Measurements from ENCODE around the gene TKT.
"Not testable (repeated sequence)": the region's sequence is repeated elsewhere in the genome, so short reads cannot be mapped to it uniquely, and the experiment has no call there.

The TKT gene

GRCh38 chr3:53258600-53259426 lies 3.0 kb upstream of the TKT start:
- ChIA-PET CTCF (interaction anchor here (1.0 kb wide), 1 partner anchor 127 kb away, joined by 5 read pairs; no protein-coding TSS in a partner anchor), POLR2A (interaction anchor here (0.9 kb wide), 1 partner anchor 89 kb away, joined by 3 read pairs; the partner anchor contains the start of gene DCP1A)
- TF ChIP-seq HDGF (IDR thresholded peaks at IDR 0.05; ENCODE audit: borderline replicate concordance) (no peak), LEF1 (IDR thresholded peaks at IDR 0.05; ENCODE audit: borderline replicate concordance) (no peak), FOXA1 (IDR thresholded peaks at IDR 0.05) (no peak), NFRKB (IDR thresholded peaks at IDR 0.05) (no peak)
- DNase-seq (ENCODE audit: extremely low spot score) = no peak

- POLR2A ChIA-PET = no interaction called here
- no peak for DNase-seq (ENCODE audit: extremely low spot score)
- no peak for TF ChIP-seq SUZ12 (IDR thresholded peaks at IDR 0.05)
- no peak for TF ChIP-seq HDGF (IDR thresholded peaks at IDR 0.05; ENCODE audit: borderline replicate concordance)
- TF ChIP-seq L3MBTL2 (conservative IDR thresholded peaks at IDR 0.05) = no peak
- no peak for TF ChIP-seq ZNF384 (IDR thresholded peaks at IDR 0.05)
- no peak for TF ChIP-seq SP1 (IDR thresholded peaks at IDR 0.05)
- TF ChIP-seq LEF1 (IDR thresholded peaks at IDR 0.05; ENCODE audit: borderline replicate concordance) = no peak
- TF ChIP-seq ELF4 (IDR thresholded peaks at IDR 0.05) = no peak
- TF ChIP-seq BHLHE40 (IDR thresholded peaks at IDR 0.05; ENCODE audit: borderline replicate concordance) = no peak
- TF ChIP-seq NFRKB (IDR thresholded peaks at IDR 0.05) = no peak
- no peak for TF ChIP-seq PKNOX1 (IDR thresholded peaks at IDR 0.05)
- no peak for TF ChIP-seq ARNT (IDR thresholded peaks at IDR 0.05)
- TF ChIP-seq TARDBP (IDR thresholded peaks at IDR 0.05) = no peak
- CTCF ChIA-PET = no interaction called here
Observed at GRCh38 chr3:53257465-53257864, 1.6 kb upstream of the TKT start.

GRCh38 chr3:53256704-53257055 lies 858 bp upstream of the TKT start:
- no peak for DNase-seq (ENCODE audit: extremely low spot score)
- ChIA-PET CTCF (no interaction called here), POLR2A (no interaction called here)
- TF ChIP-seq FOXA1 (IDR thresholded peaks at IDR 0.05) = no peak
- no peak for TF ChIP-seq ARNT (IDR thresholded peaks at IDR 0.05)
- no peak for TF ChIP-seq FOXM1 (IDR thresholded peaks at IDR 0.05; ENCODE audit: borderline replicate concordance)
- TF ChIP-seq CTBP1 (IDR thresholded peaks at IDR 0.05; ENCODE audit: borderline replicate concordance) = no peak
- no peak for TF ChIP-seq ELF4 (IDR thresholded peaks at IDR 0.05)

GRCh38 chr3:53255423-53255774 lies 423 bp downstream of the TKT start:
- no peak for DNase-seq (ENCODE audit: extremely low spot score)
- TF ChIP-seq FOXK2 (IDR thresholded peaks at IDR 0.05) = no peak
- 0 out of 2 replicates have a peak, but pooled peaks have one; percentile 48 for TF ChIP-seq FOXM1 (IDR thresholded peaks at IDR 0.05; ENCODE audit: borderline replicate concordance)
- no peak for TF ChIP-seq SP1 (IDR thresholded peaks at IDR 0.05)
- TF ChIP-seq SUZ12 (IDR thresholded peaks at IDR 0.05) = no peak
- TF ChIP-seq HDGF (IDR thresholded peaks at IDR 0.05; ENCODE audit: borderline replicate concordance) = no peak
- no peak for TF ChIP-seq ELF4 (IDR thresholded peaks at IDR 0.05)
- TF ChIP-seq LEF1 (IDR thresholded peaks at IDR 0.05; ENCODE audit: borderline replicate concordance) = 0 out of 2 replicates have a peak, but pooled peaks have one; percentile 61
- no peak for TF ChIP-seq TARDBP (IDR thresholded peaks at IDR 0.05)
- TF ChIP-seq NFRKB (IDR thresholded peaks at IDR 0.05) = no peak
- TF ChIP-seq ZNF384 (IDR thresholded peaks at IDR 0.05) = no peak
- ChIA-PET CTCF (no interaction called here), POLR2A (no interaction called here)

- peak; percentile 73 for DNase-seq (ENCODE audit: extremely low spot score)
- peak; percentile 32; the same call in 1 of the 2 replicates for TF ChIP-seq PKNOX1 (IDR thresholded peaks at IDR 0.05)
- peak; percentile 49; the same call in 1 of the 2 replicates for TF ChIP-seq L3MBTL2 (conservative IDR thresholded peaks at IDR 0.05)
- no peak for TF ChIP-seq SP1 (IDR thresholded peaks at IDR 0.05)
- TF ChIP-seq HDGF (IDR thresholded peaks at IDR 0.05; ENCODE audit: borderline replicate concordance) = 0 out of 2 replicates have a peak, but pooled peaks have one; percentile 15
- POLR2A ChIA-PET = interaction anchor here (0.8 to 1.1 kb wide), 3 partner anchors 11 to 609 kb away, joined by 3 read pairs; no protein-coding TSS in a partner anchor
- CTCF ChIA-PET = interaction anchor here (0.9 kb wide), 1 partner anchor 45 kb away, joined by 5 read pairs; no protein-coding TSS in a partner anchor
Observed at GRCh38 chr3:53254509-53255422, 1.1 kb downstream of the TKT start.

- ChIA-PET CTCF (interaction anchor here (0.9 kb wide), 1 partner anchor 46 kb away, joined by 5 read pairs; no protein-coding TSS in a partner anchor), POLR2A (interaction anchor here (0.8 to 1.1 kb wide), 3 partner anchors 10 to 610 kb away, joined by 3 read pairs; no protein-coding TSS in a partner anchor)
- no peak for TF ChIP-seq SUZ12 (IDR thresholded peaks at IDR 0.05)
- no peak for TF ChIP-seq FOXK2 (IDR thresholded peaks at IDR 0.05)
- no peak for TF ChIP-seq NFRKB (IDR thresholded peaks at IDR 0.05)
- no peak for TF ChIP-seq TARDBP (IDR thresholded peaks at IDR 0.05)
- TF ChIP-seq BHLHE40 (IDR thresholded peaks at IDR 0.05; ENCODE audit: borderline replicate concordance) = no peak
- no peak for TF ChIP-seq LEF1 (IDR thresholded peaks at IDR 0.05; ENCODE audit: borderline replicate concordance)
- TF ChIP-seq FOXA1 (IDR thresholded peaks at IDR 0.05) = no peak
- TF ChIP-seq ARNT (IDR thresholded peaks at IDR 0.05) = no peak
- no peak for TF ChIP-seq SP1 (IDR thresholded peaks at IDR 0.05)
- TF ChIP-seq HDGF (IDR thresholded peaks at IDR 0.05; ENCODE audit: borderline replicate concordance) = no peak
- no peak for TF ChIP-seq L3MBTL2 (conservative IDR thresholded peaks at IDR 0.05)
- TF ChIP-seq CTBP1 (IDR thresholded peaks at IDR 0.05; ENCODE audit: borderline replicate concordance) = no peak
- TF ChIP-seq PKNOX1 (IDR thresholded peaks at IDR 0.05) = no peak
- no peak for DNase-seq (ENCODE audit: extremely low spot score)
Observed at GRCh38 chr3:53253707-53254508, 1.9 kb downstream of the TKT start.

- POLR2A ChIA-PET; CTCF ChIA-PET; DNase-seq (ENCODE audit: extremely low spot score): not testable (repeated sequence)
Observed at GRCh38 chr3:53252947-53253322, 2.9 kb downstream of the TKT start.
